Articular chondrocyte of knee joint (primary cell): ENCODE data around the gene ZNF451. TPM values are rescaled to one million over a fixed set of nuclear protein-coding genes. Genes with fewer than 3 reads are reported as not detected.

Experiments
- total RNA-seq: library from RNA; depleted of rRNA; stranded (reverse); fragments of >200 nt; gene quantifications from 2 replicates; pipeline ENCODE4 v1.2.3, GENCODE V29; 2012

ZNF451 gene, protein sequence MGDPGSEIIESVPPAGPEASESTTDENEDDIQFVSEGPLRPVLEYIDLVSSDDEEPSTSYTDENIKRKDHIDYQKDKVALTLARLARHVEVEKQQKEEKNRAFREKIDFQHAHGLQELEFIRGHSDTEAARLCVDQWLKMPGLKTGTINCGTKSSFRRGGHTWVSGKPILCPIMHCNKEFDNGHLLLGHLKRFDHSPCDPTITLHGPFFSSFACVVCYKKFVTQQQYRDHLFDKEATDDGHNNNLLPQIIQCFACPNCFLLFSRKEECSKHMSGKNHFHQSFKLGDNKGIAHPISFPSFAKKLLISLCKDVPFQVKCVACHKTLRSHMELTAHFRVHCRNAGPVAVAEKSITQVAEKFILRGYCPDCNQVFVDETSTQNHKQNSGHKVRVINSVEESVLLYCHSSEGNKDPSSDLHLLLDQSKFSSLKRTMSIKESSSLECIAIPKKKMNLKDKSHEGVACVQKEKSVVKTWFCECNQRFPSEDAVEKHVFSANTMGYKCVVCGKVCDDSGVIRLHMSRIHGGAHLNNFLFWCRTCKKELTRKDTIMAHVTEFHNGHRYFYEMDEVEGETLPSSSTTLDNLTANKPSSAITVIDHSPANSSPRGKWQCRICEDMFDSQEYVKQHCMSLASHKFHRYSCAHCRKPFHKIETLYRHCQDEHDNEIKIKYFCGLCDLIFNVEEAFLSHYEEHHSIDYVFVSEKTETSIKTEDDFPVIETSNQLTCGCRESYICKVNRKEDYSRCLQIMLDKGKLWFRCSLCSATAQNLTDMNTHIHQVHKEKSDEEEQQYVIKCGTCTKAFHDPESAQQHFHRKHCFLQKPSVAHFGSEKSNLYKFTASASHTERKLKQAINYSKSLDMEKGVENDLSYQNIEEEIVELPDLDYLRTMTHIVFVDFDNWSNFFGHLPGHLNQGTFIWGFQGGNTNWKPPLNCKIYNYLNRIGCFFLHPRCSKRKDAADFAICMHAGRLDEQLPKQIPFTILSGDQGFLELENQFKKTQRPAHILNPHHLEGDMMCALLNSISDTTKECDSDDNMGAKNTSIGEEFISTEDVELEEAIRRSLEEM
- 78.9 and 88.6 TPM in 2 replicates for total RNA-seq

DNA sequence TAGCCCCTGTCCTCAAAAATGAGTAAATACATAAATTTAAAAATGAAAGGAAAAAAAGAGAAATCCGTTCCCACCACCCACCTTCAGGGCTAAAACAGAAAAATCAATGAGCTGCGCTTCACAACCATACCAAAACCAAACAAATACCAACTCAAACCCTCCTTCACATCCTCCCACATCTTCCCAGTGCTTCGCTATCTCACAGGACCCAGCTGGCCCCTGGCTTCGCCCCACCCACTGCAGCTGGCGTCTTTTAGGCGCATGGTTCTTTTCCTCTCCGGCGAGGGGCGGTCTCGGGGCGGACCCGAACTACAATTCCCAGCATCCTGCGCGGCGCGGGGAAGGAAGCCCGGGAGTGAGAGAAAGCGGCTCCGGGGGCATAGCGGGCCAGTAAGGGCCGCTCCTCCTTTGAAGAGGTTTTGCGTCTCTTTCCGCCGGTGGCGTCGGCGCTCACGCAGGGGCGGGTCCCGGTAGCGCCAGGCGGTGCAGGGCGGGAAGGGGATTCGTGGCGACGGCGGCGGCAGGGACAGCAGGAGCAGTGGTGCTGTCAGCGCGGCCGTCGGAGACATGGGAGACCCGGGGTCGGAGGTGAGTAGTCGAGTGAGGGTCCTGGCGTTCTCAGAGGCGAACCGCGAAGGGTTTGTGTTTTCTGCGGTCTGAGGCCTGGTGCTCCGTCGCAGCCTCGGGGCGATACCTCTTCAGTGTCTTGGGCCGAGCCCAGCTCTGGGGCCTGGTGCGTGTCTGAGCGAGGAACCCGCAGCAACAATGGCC, at the start of gene ZNF451:
TSS of gene ZNF451 (plus strand) at position 502 of the 771 bp plus-strand sequence. CDS start at position 568, 66 bp downstream.

DNA sequence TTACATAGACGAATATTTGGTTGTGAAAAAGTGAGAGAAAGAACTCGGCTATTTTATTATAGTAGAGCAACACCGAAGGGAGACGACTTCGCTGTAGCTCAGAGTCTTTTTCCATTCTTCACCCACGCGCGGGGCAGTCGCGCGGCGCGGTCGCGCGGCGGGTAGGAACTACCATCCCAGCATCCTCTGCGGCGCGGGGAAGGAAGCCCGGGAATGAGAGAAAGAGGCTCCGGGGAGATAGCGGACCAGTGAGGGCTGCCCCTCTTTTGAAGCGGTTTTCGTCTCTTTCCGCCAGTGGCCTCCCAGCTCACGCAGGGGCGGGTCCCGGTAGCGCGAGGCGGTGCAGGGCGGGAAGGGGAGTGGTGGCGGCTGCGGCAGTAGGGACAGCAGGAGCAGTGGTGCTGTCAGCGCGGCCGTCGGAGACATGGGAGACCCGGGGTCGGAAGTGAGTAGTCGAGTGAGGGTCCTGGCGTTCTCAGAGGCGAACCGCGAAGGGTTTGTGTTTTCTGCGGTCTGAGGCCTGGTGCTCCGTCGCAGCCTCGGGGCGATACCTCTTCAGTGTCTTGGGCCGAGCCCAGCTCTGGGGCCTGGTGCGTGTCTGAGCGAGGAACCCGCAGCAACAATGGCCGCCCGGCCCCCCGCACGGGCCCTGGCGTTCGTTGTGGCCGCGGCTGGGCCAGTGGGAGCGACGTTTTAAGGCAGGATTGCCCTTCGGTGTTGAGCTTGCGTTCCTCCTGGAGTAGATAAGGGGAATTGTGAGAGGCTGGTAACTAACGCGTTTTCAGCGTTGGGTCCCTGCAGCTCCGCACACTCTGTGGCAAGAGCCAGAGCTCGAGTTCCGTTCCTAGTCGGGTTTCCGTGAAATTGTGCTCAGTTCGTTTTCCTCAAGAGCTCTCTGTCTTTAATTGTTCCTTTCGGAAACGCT, 43.4 kb upstream of the ZNF451 start, which contains the start of gene KIAA1586:
TSS of gene KIAA1586 (plus strand) at position 362 of the 925 bp plus-strand sequence. CDS start at position 425, 63 bp downstream.

DNA sequence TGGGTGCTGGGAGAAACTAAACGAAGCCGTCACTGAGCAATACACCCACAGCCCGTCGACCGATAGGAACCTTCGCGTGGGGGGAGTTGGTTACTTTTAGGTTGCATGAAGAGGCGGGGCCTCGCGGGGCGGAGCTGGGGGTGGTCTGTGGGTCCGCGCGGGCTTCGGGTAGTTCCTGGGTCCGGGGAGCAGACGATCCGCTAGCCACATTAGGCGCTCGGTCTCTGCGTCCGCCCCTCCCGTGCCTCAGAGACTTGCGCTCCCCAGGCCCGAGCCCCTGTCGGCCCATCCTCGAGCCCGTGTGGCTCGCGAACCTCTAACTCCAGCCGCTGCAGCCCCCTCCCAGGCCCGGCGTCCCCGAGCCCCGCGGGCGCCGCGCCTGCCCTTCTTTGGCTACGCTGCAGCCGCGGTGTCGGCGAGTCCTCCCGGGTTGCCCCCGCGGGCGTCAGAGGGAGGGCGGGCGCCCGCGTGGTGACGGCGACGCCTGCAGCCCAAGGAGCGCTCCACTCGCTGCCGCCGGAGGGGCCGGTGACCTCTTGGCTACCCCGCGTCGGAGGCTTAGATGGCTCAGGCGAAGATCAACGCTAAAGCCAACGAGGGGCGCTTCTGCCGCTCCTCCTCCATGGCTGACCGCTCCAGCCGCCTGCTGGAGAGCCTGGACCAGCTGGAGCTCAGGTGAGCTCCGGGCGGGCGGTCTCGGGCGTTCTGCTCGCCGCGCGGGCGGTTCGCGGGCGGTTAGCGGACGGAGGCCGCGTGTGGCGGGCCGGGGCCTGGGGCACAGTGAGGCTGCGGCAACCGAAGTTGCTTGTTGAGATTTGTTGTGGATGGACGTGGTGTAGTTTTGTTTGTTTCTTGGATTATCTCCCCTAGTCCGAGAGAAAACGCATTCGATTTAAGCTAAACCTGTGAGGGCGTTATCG, 82.4 kb downstream of the ZNF451 start, which contains the start of gene BAG2:
TSS of gene BAG2 (plus strand) at position 191 of the 920 bp plus-strand sequence. CDS start at position 563, 372 bp downstream.

Other genes starting within 250 kb of the ZNF451 start
- 27.1 and 33.3 TPM in 2 replicates for gene BEND6, start 135.1 kb upstream of the ZNF451 start, total RNA-seq
- gene KIAA1586, start 43.5 kb upstream of the ZNF451 start, total RNA-seq, result 23.5 and 25.7 TPM in 2 replicates
- 72.7 and 77.6 TPM in 2 replicates for gene BAG2, start 82.1 kb downstream of the ZNF451 start, total RNA-seq
- gene RAB23, start 132.1 kb downstream of the ZNF451 start, total RNA-seq, result 181 and 201 TPM in 2 replicates
- gene PRIM2, start 227.4 kb downstream of the ZNF451 start, total RNA-seq, result 194 and 219 TPM in 2 replicates